ENCODE results near the gene NISCH.

The NISCH gene

DNA sequence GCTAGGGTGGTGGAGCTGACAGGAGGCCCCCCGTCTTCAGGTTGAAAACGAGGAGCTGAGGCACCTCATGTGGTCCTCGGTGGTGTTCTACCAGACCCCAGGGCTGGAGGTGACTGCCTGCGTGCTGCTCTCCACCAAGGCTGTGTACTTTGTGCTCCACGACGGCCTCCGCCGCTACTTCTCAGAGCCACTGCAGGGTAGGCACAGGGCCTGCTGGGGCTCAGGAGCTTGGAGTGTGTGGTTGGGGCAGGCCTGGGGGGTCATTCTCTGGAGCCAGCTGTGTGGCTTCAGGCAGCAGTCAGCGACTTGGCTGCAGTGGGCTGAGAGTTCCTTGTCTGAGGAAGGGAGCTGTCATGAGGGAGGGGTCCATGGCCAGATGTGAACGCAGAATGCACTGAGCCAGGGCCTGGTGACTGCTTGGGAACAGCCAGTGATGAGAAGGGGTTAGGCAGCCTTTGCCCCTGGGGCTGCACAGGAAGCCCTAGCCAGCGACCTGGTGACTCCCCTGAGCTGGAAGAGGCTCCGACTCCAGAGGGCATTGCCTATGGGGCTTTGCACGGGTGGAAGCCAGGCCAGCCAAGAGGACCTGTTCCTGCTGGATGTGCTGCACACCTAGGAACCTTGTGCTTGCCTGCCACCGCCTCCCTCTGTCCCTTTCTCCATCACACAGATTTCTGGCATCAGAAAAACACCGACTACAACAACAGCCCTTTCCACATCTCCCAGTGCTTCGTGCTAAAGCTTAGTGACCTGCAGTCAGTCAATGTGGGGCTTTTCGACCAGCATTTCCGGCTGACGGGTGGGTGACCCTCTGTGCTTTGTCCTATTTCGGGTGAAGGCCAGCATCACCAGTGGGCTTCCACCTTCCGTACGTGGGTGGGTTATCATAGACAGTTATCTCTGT, 34.9 kb downstream of the NISCH start:
- DNase-seq (ENCODE audit: low read depth in 3 of 3) = no peak

- DNase-seq (ENCODE audit: low read depth in 3 of 3) = no peak
Measured at GRCh38 chr3:52490939-52491526, 35.6 kb downstream of the NISCH start.

DNA sequence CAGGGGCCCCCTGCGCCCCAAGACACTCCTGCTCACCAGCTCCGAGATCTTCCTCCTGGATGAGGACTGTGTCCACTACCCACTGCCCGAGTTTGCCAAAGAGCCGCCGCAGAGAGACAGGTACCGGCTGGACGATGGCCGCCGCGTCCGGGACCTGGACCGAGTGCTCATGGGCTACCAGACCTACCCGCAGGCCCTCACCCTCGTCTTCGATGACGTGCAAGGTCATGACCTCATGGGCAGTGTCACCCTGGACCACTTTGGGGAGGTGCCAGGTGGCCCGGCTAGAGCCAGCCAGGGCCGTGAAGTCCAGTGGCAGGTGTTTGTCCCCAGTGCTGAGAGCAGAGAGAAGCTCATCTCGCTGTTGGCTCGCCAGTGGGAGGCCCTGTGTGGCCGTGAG, 36.7 kb downstream of the NISCH start:
- no peak for DNase-seq (ENCODE audit: low read depth in 3 of 3)

DNA sequence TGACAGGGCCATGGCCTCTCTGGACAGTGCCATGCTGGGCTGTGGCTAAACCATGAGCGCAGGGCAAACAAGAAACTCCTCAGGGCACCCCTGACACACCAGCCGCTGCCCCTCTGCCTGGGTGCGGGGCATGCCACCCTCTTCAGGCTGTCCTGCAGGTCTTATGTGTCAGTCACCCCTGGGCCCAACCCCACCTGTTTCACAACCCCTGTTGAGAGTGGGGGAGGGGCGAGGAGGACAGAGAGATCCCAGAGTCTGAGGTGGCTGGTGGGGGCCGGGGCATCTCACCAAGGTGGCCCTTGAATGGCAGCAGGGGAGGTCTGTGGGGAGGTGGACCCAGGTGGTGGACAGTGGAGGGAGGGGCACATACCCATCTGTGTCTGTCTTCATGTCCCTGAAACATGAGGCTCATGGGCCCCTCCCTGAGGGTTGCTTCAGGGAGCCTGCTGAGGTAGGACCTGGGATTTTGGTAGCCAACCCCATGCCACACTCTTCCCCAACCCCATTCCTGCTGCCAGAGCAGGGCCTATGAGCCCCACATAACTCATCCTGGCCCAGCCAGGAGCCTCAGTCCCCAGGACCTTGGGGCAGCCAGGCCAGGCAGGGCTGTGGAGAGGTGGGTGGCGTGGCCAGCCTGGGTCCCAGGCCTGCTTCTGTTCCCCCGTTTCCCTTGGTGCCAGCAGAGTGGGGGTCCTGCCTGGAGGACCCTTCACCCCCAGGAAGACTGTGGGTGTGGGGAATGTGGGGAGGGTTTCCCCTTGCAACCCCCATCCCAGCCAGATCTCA, 38.0 kb downstream of the NISCH start:
- DNase-seq (ENCODE audit: low read depth in 3 of 3) = no peak

DNA sequence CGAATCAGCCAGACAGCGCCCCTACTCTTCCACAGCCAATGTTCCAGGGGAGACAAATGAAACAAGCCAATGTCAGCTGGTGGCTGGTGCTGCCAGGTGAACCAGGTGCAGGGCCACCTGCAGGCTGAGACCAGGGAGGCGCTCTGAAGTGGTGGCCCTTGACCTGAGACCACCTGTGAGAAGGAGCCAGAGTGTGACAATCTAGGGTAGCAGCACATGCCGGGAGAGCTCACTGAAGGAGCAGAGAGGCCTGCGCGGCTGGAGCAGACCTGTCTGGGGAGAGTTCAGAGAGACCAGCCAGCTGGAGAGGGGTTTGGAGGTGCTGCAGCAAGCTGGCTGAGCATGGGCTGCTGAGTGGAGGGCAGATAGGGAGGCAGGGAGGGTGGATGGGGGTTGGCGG, 39.0 kb downstream of the NISCH start:
- no peak for DNase-seq (ENCODE audit: low read depth in 3 of 3)

DNA sequence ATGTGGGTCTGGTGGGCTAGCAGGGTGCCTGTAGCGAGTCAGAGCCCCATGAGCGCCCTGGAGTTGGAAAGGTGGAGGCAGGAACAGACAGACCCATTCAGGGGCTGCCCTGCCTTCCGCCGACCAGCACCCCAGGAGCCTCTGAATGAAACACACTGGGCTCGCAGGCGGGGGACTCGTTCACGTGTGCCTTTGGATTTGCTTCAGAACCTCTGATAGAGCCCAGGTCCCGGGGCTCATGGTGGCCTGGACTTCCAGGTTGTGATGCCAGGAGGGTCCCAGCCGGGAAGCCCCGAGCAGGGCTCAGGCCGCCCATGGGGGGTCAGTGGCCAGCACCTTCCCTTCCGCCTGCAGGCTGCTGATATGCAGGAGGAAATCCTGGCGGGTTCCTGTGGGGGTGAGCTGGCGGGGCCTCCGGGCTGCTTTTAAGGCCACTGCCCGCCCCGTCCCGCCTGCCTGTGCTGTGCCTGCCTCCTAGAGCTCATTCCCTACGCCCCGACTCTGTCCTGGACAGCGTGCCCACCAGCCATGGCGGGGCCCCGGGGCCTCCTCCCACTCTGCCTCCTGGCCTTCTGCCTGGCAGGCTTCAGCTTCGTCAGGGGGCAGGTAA, 39.6 kb downstream of the NISCH start, which contains the start of gene STAB1:
Gene STAB1, plus strand, starts transcription at position 453 of the 610 bp plus-strand sequence. Its CDS starts 76 bp downstream, at position 529.
- DNase-seq (ENCODE audit: low read depth in 3 of 3) = no peak

DNA sequence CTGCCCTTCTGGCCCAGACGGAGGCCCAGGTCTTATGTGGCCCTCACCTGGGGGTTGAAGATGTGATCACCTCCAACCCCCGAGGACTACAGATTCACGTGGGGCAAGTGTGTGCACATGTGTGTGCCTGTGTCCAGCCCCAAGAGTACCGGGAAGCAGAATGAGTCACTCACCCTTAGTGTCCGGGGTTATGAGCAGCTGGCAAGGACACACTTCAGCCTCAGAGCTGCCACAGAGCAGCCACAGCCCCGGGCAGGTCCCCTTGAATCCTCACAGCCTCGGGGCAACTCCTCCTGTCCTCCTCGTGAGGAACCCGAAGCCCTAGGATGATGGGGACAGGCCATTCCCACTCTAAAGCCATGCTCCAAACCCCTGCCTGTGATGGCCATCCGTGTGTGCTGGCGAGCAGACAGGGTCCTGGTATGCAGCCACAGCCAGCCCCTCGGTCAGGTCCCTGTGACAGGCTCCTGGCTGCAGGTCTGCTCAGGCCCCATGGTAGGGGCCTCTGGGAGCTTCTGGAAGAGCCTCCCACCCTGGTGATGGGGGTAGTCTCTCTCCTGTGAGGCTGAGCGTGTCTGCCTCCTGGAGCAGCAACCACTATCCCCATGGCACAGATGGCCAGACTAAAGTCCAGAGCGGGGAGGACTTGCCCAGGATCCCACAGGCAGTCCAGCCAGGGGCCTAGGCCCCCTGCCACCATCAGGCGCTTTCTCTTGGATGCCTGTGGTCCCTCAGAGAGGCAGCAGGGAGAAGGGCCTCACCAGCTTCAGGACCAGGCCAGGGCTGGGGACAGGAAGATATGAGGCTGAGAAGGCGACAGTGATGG, 40.6 kb downstream of the NISCH start:
- DNase-seq (ENCODE audit: low read depth in 3 of 3) = no peak

- no peak for DNase-seq (ENCODE audit: low read depth in 3 of 3)
Measured at GRCh38 chr3:52498137-52499054, 43.0 kb downstream of the NISCH start.

DNA sequence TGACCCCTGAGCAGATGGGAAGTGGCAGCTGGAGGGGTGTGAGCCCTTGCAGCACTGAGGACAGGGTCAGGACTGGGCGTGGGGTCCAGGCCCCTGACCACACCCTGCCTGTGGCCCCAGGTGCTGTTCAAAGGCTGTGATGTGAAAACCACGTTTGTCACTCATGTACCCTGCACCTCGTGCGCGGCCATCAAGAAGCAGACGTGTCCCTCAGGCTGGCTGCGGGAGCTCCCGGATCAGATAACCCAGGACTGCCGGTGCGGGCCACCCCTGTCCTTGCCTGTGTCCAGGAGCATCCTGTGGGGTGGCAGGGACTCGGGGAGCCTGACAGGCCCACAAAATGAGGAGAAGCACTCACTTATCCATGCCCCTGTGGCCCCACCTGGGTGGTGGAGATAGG, 45.6 kb downstream of the NISCH start:
- DNase-seq (ENCODE audit: low read depth in 3 of 3) = no peak

- no peak for DNase-seq (ENCODE audit: low read depth in 3 of 3)
Measured at GRCh38 chr3:52502001-52502400, 46.6 kb downstream of the NISCH start.

- DNase-seq (ENCODE audit: low read depth in 3 of 3) = no peak
Measured at GRCh38 chr3:52502808-52503350, 47.5 kb downstream of the NISCH start.

- DNase-seq (ENCODE audit: low read depth in 3 of 3) = no peak
Measured at GRCh38 chr3:52503788-52504424, 48.5 kb downstream of the NISCH start.

- DNase-seq (ENCODE audit: low read depth in 3 of 3) = no peak
Measured at GRCh38 chr3:52504977-52505376, 49.6 kb downstream of the NISCH start.

- DNase-seq (ENCODE audit: low read depth in 3 of 3) = no peak
Measured at GRCh38 chr3:52506266-52506966, 51.0 kb downstream of the NISCH start.

DNA sequence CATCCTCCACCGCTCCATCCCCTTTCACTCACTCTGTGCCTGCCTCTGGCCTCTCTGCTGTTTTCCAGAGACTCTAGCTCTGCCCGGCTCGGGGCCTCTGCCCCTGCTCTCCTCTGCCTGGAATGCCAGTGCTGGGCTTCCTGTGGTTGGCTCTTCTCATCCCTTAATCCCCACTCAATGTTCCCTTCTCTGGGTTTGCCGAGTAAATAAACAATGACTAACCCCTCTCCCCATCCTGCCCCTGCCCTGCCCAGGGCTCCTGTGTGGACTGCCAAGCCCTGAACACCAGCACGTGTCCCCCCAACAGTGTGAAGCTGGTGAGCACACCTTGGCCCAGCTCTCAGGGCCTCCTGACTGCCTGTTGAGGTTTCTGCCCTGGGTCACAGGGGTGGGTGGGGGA, 52.0 kb downstream of the NISCH start:
- no peak for DNase-seq (ENCODE audit: low read depth in 3 of 3)

DNA sequence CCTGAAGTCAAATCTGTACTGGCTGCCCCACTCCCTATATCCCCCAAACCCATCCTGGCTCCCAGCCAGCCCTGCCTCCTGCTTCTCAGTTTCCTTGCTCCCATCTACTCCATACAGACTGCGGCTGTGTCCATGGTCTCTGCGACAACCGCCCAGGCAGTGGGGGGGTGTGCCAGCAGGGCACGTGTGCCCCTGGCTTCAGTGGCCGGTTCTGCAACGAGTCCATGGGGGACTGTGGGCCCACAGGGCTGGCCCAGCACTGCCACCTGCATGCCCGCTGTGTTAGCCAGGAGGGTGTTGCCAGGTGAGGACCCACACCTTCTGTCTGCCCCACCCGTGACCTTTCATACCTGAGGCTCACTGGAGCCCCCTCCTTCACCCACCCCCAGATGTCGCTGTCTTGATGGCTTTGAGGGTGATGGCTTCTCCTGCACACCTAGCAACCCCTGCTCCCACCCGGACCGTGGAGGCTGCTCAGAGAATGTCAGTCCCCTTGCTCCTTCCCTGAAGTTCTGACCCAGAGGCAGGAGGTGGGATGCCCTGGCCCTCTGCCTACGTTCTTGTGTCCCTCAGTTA, 54.4 kb downstream of the NISCH start:
- no peak for DNase-seq (ENCODE audit: low read depth in 3 of 3)

- no peak for DNase-seq (ENCODE audit: low read depth in 3 of 3)
Measured at GRCh38 chr3:52511509-52511908, 56.1 kb downstream of the NISCH start.

DNA sequence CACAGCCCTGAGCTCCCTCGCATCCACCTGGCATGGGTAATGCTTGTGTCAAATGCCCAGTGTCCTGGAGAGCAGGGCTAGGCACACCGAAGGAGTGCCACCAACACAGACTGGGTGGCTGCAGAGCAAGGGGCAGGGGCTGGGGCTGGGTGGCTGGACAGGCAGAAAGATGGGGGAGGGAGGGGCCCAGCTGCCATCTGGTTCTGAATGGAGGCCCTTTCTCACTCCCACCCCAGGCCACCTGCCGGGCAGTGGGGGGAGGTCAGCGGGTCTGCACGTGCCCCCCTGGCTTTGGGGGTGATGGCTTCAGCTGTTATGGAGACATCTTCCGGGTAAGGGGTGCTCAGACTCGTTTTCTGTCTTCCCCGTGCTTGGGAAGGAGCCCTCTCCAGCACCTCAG, 56.7 kb downstream of the NISCH start:
- no peak for DNase-seq (ENCODE audit: low read depth in 3 of 3)

Data from stimulated activated CD4-positive, alpha-beta T cell treated with anti-CD3 and anti-CD28 coated beads, TNF-alpha, amount 100 ng/mL, for 24 hours (primary cell).